ENCODE data around the gene CAMKMT.

Gene CAMKMT

DNA sequence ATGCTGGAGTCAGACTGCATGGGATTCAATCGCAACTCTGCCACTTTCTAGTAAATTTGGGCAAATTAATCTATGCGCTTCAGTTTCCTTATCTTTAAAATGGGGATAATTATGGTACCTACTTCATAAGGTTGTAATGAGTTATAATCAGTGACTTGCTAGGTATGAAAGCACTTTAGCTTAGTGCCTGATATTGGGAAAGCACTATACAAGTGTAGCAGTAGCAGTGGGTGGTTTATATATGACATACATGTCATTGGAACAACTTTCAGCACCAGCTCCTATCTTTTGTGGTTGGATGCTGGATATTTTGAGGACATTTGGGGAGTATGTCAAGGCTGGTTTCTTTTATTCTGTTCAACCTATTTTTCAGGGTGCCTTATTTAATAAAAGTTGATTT, 277.7 kb downstream of the CAMKMT start:
- Histone ChIP-seq H3K27me3 (ENCODE audit: insufficient read depth, low read length) (no peaks in the 10 kb centered on the region), H3K79me2 (ENCODE audit: control insufficient read depth, insufficient read depth, low read length, poor library complexity) (no peaks in the 10 kb centered on the region), H3K36me3 (ENCODE audit: control insufficient read depth in 1 of 2, insufficient read depth in 2 of 2, low read length in 2 of 2) (no peaks in the 10 kb centered on the region), H4K91ac (ENCODE audit: low read depth, low read length) (no peak overlapping the region), H2BK12ac (ENCODE audit: low read length) (no peak overlapping the region), H3K14ac (ENCODE audit: low read length) (no peak overlapping the region), H4K8ac (ENCODE audit: low read depth, low read length) (no peak overlapping the region), H2AFZ (ENCODE audit: insufficient read depth, low read length, poor library complexity) (no peak overlapping the region), H2AK5ac (ENCODE audit: low read length) (no peak overlapping the region), H2BK5ac (ENCODE audit: low read depth, low read length, poor library complexity) (no peak overlapping the region), H3K23ac (ENCODE audit: low read length) (no peak overlapping the region), H3K4me3 (ENCODE audit: low read depth, low read length) (no peak overlapping the region), H4K12ac (ENCODE audit: low read depth, low read length) (no peak overlapping the region), H3K79me1 (ENCODE audit: low read length) (no peaks in the 10 kb centered on the region), H3K27ac (ENCODE audit: low read depth, low read length) (no peak overlapping the region), H3K4me2 (ENCODE audit: low read length) (no peak overlapping the region), H3K9ac (ENCODE audit: low read length) (no peak overlapping the region), H3K4me1 (ENCODE audit: control insufficient read depth in 1 of 2, insufficient read depth in 2 of 2, low read length in 2 of 2) (peaks cover 0 to 2% of the 10 kb centered on the region in 2 experiments), H2BK120ac (ENCODE audit: insufficient read depth, low read length, poor library complexity) (no peak overlapping the region), H3K18ac (ENCODE audit: low read length) (no peak overlapping the region), H3K4ac (ENCODE audit: low read depth, low read length) (no peak overlapping the region), H3K9me3 (ENCODE audit: insufficient read depth, low read depth, low read length) (no peaks in the 10 kb centered on the region)
- no peak for DNase-seq
- no CpG with 5 or more reads among the region's 2 CpGs for WGBS (ENCODE audit: extremely low coverage, insufficient coverage, insufficient read length)

DNA sequence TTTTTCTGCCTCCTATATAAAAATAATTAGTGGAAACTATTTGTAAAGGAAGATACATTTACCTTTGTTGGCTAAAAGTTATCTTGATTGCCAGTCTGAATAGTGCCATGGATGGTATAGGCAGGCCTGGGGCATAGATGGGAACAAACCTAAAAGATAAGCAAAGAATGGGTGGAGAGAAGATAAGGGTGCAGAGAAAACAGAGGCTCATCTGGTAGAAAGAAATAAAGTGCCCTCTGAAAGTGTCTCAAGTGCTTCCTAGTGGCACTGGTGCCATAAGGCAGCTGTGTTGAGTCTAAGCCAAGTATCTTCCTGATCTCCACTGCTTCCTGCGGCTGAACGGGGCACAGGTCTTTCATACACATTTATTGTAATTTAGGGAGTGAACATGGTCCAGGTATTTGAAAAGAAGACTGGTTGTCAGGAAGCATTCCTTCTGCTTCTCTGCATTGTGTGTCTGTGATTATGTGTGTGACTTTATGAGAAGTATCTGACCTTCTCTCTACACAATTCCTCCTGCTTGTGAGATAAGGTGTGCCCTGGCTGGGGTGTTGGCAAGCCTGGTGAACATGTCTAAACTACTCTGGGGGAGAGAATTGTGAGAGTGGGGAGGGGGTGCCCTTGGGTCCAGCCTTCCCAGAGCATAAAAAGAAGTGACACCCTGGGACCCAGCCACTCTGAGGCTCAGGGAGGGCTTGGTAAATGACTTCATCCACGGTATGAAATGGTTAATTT, 280.5 kb downstream of the CAMKMT start:
- Histone ChIP-seq H2AFZ (ENCODE audit: insufficient read depth, low read length, poor library complexity) (no peak overlapping the region), H3K9ac (ENCODE audit: low read length) (no peak overlapping the region), H3K23ac (ENCODE audit: low read length) (no peak overlapping the region), H3K14ac (ENCODE audit: low read length) (no peak overlapping the region), H3K4me1 (ENCODE audit: control insufficient read depth in 1 of 2, insufficient read depth in 2 of 2, low read length in 2 of 2) (peaks cover 0 to 2% of the 10 kb centered on the region in 2 experiments), H3K9me3 (ENCODE audit: insufficient read depth, low read depth, low read length) (no peaks in the 10 kb centered on the region), H3K4me3 (ENCODE audit: low read depth, low read length) (no peak overlapping the region), H3K27ac (ENCODE audit: low read depth, low read length) (no peak overlapping the region), H2BK12ac (ENCODE audit: low read length) (no peak overlapping the region), H3K18ac (ENCODE audit: low read length) (no peak overlapping the region), H3K79me2 (ENCODE audit: control insufficient read depth, insufficient read depth, low read length, poor library complexity) (no peaks in the 10 kb centered on the region), H3K4ac (ENCODE audit: low read depth, low read length) (no peak overlapping the region), H3K27me3 (ENCODE audit: insufficient read depth, low read length) (no peaks in the 10 kb centered on the region), H4K8ac (ENCODE audit: low read depth, low read length) (no peak overlapping the region), H3K79me1 (ENCODE audit: low read length) (no peaks in the 10 kb centered on the region), H4K12ac (ENCODE audit: low read depth, low read length) (no peak overlapping the region), H2BK120ac (ENCODE audit: insufficient read depth, low read length, poor library complexity) (no peak overlapping the region), H4K91ac (ENCODE audit: low read depth, low read length) (no peak overlapping the region), H2AK5ac (ENCODE audit: low read length) (no peak overlapping the region), H3K4me2 (ENCODE audit: low read length) (no peak overlapping the region), H3K36me3 (ENCODE audit: control insufficient read depth in 1 of 2, insufficient read depth in 2 of 2, low read length in 2 of 2) (no peaks in the 10 kb centered on the region), H2BK5ac (ENCODE audit: low read depth, low read length, poor library complexity) (no peak overlapping the region)
- WGBS (ENCODE audit: extremely low coverage, insufficient coverage, insufficient read length): no CpG with 5 or more reads among the region's 3 CpGs
- DNase-seq: no peak

DNA sequence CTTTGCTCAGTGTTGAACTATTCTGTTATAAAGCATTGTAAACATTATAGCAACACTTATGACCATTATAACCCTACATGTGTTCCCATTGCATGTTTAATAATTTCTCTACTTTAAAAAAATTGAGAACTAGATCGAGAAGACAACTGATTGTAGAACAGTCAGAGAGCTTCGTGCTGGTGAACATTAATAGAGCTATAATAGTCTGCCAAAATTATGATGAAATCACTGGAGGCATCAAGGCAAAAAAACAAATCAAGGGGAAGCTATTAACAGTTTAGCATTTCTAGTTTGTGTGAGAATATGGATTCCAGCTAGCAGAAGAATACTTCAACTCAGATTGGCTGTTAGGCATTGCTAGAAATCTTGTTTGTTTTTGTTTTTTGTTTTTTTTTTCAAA, 284.2 kb downstream of the CAMKMT start:
- Histone ChIP-seq H2AFZ (ENCODE audit: insufficient read depth, low read length, poor library complexity) (no peak overlapping the region), H3K9ac (ENCODE audit: low read length) (no peak overlapping the region), H3K79me1 (ENCODE audit: low read length) (no peaks in the 10 kb centered on the region), H3K4me3 (ENCODE audit: low read depth, low read length) (no peak overlapping the region), H3K27me3 (ENCODE audit: insufficient read depth, low read length) (no peaks in the 10 kb centered on the region), H3K36me3 (ENCODE audit: control insufficient read depth in 1 of 2, insufficient read depth in 2 of 2, low read length in 2 of 2) (no peaks in the 10 kb centered on the region), H3K4me1 (ENCODE audit: control insufficient read depth in 1 of 2, insufficient read depth in 2 of 2, low read length in 2 of 2) (no peaks in the 10 kb centered on the region), H3K14ac (ENCODE audit: low read length) (no peak overlapping the region), H4K8ac (ENCODE audit: low read depth, low read length) (no peak overlapping the region), H3K4me2 (ENCODE audit: low read length) (no peak overlapping the region), H2BK120ac (ENCODE audit: insufficient read depth, low read length, poor library complexity) (no peak overlapping the region), H3K9me3 (ENCODE audit: insufficient read depth, low read depth, low read length) (no peaks in the 10 kb centered on the region), H3K79me2 (ENCODE audit: control insufficient read depth, insufficient read depth, low read length, poor library complexity) (no peaks in the 10 kb centered on the region), H4K12ac (ENCODE audit: low read depth, low read length) (no peak overlapping the region), H2AK5ac (ENCODE audit: low read length) (no peak overlapping the region), H2BK5ac (ENCODE audit: low read depth, low read length, poor library complexity) (no peak overlapping the region), H3K4ac (ENCODE audit: low read depth, low read length) (no peak overlapping the region), H2BK12ac (ENCODE audit: low read length) (no peak overlapping the region), H3K18ac (ENCODE audit: low read length) (no peak overlapping the region), H3K23ac (ENCODE audit: low read length) (no peak overlapping the region), H3K27ac (ENCODE audit: low read depth, low read length) (no peak overlapping the region), H4K91ac (ENCODE audit: low read depth, low read length) (no peak overlapping the region)
- no peak for DNase-seq
- WGBS (ENCODE audit: extremely low coverage, insufficient coverage, insufficient read length): no CpG with 5 or more reads among the region's 2 CpGs

DNA sequence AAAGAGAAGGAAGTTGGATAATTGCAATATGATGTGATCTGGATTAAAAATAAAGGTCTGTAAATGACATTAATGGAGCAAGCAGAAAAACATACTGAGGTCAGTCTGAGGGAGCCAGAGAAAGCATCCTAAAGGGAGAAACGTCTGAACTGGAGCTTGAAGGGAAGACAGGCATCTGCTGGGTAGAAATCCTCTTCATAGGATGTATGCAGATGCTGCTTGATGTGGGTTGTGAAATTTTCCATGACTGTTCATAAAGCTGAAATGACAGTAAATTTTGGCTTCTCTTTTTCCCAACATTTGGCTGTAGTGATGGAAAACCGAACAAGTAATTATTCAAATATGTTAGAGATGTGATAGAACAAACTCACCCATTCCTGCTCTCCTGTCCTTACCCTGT, 287.6 kb downstream of the CAMKMT start:
- Histone ChIP-seq H3K4me2 (ENCODE audit: low read length) (no peak overlapping the region), H3K14ac (ENCODE audit: low read length) (no peak overlapping the region), H3K18ac (ENCODE audit: low read length) (no peak overlapping the region), H3K36me3 (ENCODE audit: control insufficient read depth in 1 of 2, insufficient read depth in 2 of 2, low read length in 2 of 2) (no peaks in the 10 kb centered on the region), H3K27me3 (ENCODE audit: insufficient read depth, low read length) (no peaks in the 10 kb centered on the region), H3K4ac (ENCODE audit: low read depth, low read length) (no peak overlapping the region), H2BK12ac (ENCODE audit: low read length) (no peak overlapping the region), H3K9ac (ENCODE audit: low read length) (no peak overlapping the region), H4K91ac (ENCODE audit: low read depth, low read length) (no peak overlapping the region), H2AFZ (ENCODE audit: insufficient read depth, low read length, poor library complexity) (no peak overlapping the region), H2AK5ac (ENCODE audit: low read length) (no peak overlapping the region), H3K23ac (ENCODE audit: low read length) (no peak overlapping the region), H3K4me1 (ENCODE audit: control insufficient read depth in 1 of 2, insufficient read depth in 2 of 2, low read length in 2 of 2) (no peaks in the 10 kb centered on the region), H3K79me2 (ENCODE audit: control insufficient read depth, insufficient read depth, low read length, poor library complexity) (no peaks in the 10 kb centered on the region), H3K79me1 (ENCODE audit: low read length) (no peaks in the 10 kb centered on the region), H2BK5ac (ENCODE audit: low read depth, low read length, poor library complexity) (no peak overlapping the region), H4K12ac (ENCODE audit: low read depth, low read length) (no peak overlapping the region), H2BK120ac (ENCODE audit: insufficient read depth, low read length, poor library complexity) (no peak overlapping the region), H4K8ac (ENCODE audit: low read depth, low read length) (no peak overlapping the region), H3K4me3 (ENCODE audit: low read depth, low read length) (no peak overlapping the region), H3K27ac (ENCODE audit: low read depth, low read length) (no peak overlapping the region), H3K9me3 (ENCODE audit: insufficient read depth, low read depth, low read length) (no peaks in the 10 kb centered on the region)
- no CpG with 5 or more reads among the region's 2 CpGs for WGBS (ENCODE audit: extremely low coverage, insufficient coverage, insufficient read length)
- DNase-seq: no peak

Data from trophoblast cell (in vitro differentiated cells and primary cell).